Testis (tissue), 2 donors: ENCODE results near the gene DRD4.

ENCODE experiments used
- POLR2A ChIP-seq: fragments of 450-650 bp; IDR thresholded peaks from one replicate; pipeline ENCODE4 v1.6.1; 2017; ENCODE audit warnings: antibody characterized with exemption, mild to moderate bottlenecking, moderate library complexity
- TF ChIP-seq, protein P1 (sequence below), 3 experiments: fragments of 450-650 bp in 2 of 3; fragments of 200-600 bp in 1 of 3; sonication (generic) in 1 of 3; IDR thresholded peaks; one replicate each; pipeline ENCODE4 v1.5.1; 2016 to 2019; ENCODE audit warnings: antibody characterized with exemption in 3 of 3, mild to moderate bottlenecking in 2 of 3, moderate library complexity in 1 of 3

DNA sequence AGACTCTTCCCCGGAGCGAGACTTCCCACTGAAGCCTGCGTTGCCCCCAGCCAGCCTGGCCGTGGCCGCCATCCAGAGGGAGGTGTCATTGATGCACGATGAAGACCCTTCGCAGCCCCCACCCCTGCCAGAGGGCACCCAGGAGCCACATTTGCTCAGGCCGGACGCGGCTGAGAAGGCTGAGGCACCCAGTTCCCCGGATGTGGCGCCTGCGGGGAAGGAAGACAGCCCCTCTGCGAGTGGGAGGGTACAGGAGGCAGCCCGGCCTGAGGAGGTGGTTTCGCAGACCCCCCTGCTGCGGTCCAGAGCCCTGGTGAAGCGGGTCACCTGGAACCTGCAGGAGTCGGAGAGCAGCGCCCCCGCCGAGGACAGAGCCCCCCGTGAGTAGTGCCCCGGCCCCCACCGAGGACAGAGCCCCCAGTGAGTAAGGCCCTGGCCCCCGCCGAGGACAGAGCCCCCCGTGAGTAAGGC lies 27.7 kb upstream of the DRD4 start:
- TF ChIP-seq, protein P1, sequence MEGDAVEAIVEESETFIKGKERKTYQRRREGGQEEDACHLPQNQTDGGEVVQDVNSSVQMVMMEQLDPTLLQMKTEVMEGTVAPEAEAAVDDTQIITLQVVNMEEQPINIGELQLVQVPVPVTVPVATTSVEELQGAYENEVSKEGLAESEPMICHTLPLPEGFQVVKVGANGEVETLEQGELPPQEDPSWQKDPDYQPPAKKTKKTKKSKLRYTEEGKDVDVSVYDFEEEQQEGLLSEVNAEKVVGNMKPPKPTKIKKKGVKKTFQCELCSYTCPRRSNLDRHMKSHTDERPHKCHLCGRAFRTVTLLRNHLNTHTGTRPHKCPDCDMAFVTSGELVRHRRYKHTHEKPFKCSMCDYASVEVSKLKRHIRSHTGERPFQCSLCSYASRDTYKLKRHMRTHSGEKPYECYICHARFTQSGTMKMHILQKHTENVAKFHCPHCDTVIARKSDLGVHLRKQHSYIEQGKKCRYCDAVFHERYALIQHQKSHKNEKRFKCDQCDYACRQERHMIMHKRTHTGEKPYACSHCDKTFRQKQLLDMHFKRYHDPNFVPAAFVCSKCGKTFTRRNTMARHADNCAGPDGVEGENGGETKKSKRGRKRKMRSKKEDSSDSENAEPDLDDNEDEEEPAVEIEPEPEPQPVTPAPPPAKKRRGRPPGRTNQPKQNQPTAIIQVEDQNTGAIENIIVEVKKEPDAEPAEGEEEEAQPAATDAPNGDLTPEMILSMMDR (IDR thresholded peaks at IDR 0.05) = no peak
- no peak for TF ChIP-seq POLR2A
